ENCODE results near the gene KCTD21.
"Not testable (repeated sequence)": the region's sequence is repeated elsewhere in the genome, so short reads cannot be mapped to it uniquely, and the experiment has no call there.

KCTD21 gene

GRCh38 chr11:78222726-78223125 lies 34.3 kb upstream of the KCTD21 start:
- H3K4me3 Mint-ChIP-seq, H3K27me3 Mint-ChIP-seq, ATAC-seq, H3K27ac Mint-ChIP-seq, H3K9me3 Mint-ChIP-seq: not testable (repeated sequence)
- H3K4me1 Mint-ChIP-seq: peaks cover 33% of the 10 kb centered on the region
- DNase-seq: peak in 1 of 2 donors; percentile 5

GRCh38 chr11:78221396-78222315 lies 33.2 kb upstream of the KCTD21 start:
- DNase-seq: no peak
- no peak for ATAC-seq
- Mint-ChIP-seq H3K27me3 (no peaks in the 10 kb centered on the region), H3K4me1 (peaks cover 29% of the 10 kb centered on the region), H3K9me3 (no peaks in the 10 kb centered on the region), H3K27ac (no peak overlapping the region), H3K4me3 (no peak overlapping the region)

- DNase-seq: peak in 1 of 2 donors; percentile 6
- no peak for ATAC-seq
- peak overlapping the region; percentile 82 to 91 for H3K27ac Mint-ChIP-seq
Measured at GRCh38 chr11:78220218-78221157, 32.1 kb upstream of the KCTD21 start.

GRCh38 chr11:78219493-78220217 lies 31.2 kb upstream of the KCTD21 start:
- H3K27me3 Mint-ChIP-seq: no peaks in the 10 kb centered on the region
- H3K9me3 Mint-ChIP-seq: no peaks in the 10 kb centered on the region
- peaks cover 28% of the 10 kb centered on the region for H3K4me1 Mint-ChIP-seq
- peak overlapping the region in 1 of 2 donors; percentile 82 for H3K27ac Mint-ChIP-seq
- no peak overlapping the region for H3K4me3 Mint-ChIP-seq
- DNase-seq (peak in 1 of 2 donors; percentile 2), ATAC-seq (no peak)

More at GRCh38 chr11:78220218-78221157, 32.1 kb upstream of the KCTD21 start:
- H3K4me3 Mint-ChIP-seq: no peak overlapping the region
- no peaks in the 10 kb centered on the region for H3K9me3 Mint-ChIP-seq
- H3K27me3 Mint-ChIP-seq: no peaks in the 10 kb centered on the region
- peaks cover 28% of the 10 kb centered on the region for H3K4me1 Mint-ChIP-seq

GRCh38 chr11:78218707-78219492 lies 30.5 kb upstream of the KCTD21 start:
- no peak for ATAC-seq
- Mint-ChIP-seq H3K27ac (peak overlapping the region in 1 of 2 donors; percentile 89), H3K4me3 (no peak overlapping the region), H3K9me3 (no peaks in the 10 kb centered on the region), H3K4me1 (peaks cover 28% of the 10 kb centered on the region), H3K27me3 (no peaks in the 10 kb centered on the region)
- peak in 1 of 2 donors; percentile 6 for DNase-seq

GRCh38 chr11:78217650-78218541 lies 29.5 kb upstream of the KCTD21 start:
- no peak overlapping the region for H3K4me3 Mint-ChIP-seq
- peaks cover 22% of the 10 kb centered on the region for H3K4me1 Mint-ChIP-seq
- H3K9me3 Mint-ChIP-seq: no peaks in the 10 kb centered on the region
- H3K27me3 Mint-ChIP-seq: no peaks in the 10 kb centered on the region
- DNase-seq (peak in 1 of 2 donors; percentile 6), ATAC-seq (peak; percentile 8)
- peak overlapping the region in 1 of 2 donors; percentile 89 for H3K27ac Mint-ChIP-seq

GRCh38 chr11:78216571-78217287 lies 28.3 kb upstream of the KCTD21 start:
- Mint-ChIP-seq H3K4me1 (peaks cover 22% of the 10 kb centered on the region), H3K27ac (no peak overlapping the region), H3K9me3 (no peaks in the 10 kb centered on the region)

GRCh38 chr11:78216021-78216420 lies 27.6 kb upstream of the KCTD21 start:
- Mint-ChIP-seq H3K4me3 (no peak overlapping the region), H3K4me1 (peaks cover 20% of the 10 kb centered on the region), H3K27ac (no peak overlapping the region), H3K9me3 (no peaks in the 10 kb centered on the region), H3K27me3 (no peaks in the 10 kb centered on the region)
- no peak for ATAC-seq
- DNase-seq: no peak

More at GRCh38 chr11:78216571-78217287, 28.3 kb upstream of the KCTD21 start:
- no peak for ATAC-seq
- Mint-ChIP-seq H3K4me3 (no peak overlapping the region), H3K27me3 (no peaks in the 10 kb centered on the region)
- DNase-seq: no peak

- DNase-seq (no peak), ATAC-seq (no peak)
- Mint-ChIP-seq H3K4me1 (peaks cover 7% of the 10 kb centered on the region), H3K4me3 (no peak overlapping the region), H3K27me3 (no peaks in the 10 kb centered on the region), H3K27ac (no peak overlapping the region), H3K9me3 (no peaks in the 10 kb centered on the region)
Measured at GRCh38 chr11:78214331-78215194, 26.1 kb upstream of the KCTD21 start.

- H3K9me3 Mint-ChIP-seq: no peaks in the 10 kb centered on the region
- ATAC-seq (no peak), DNase-seq (no peak)
- no peaks in the 10 kb centered on the region for H3K27me3 Mint-ChIP-seq
- peaks cover 7% of the 10 kb centered on the region for H3K4me1 Mint-ChIP-seq
- H3K27ac Mint-ChIP-seq: no peak overlapping the region
- no peak overlapping the region for H3K4me3 Mint-ChIP-seq
Measured at GRCh38 chr11:78213526-78214330, 25.3 kb upstream of the KCTD21 start.

- no peak for DNase-seq
- Mint-ChIP-seq H3K9me3 (no peaks in the 10 kb centered on the region), H3K27me3 (no peaks in the 10 kb centered on the region), H3K4me1 (peaks cover 7% of the 10 kb centered on the region), H3K27ac (no peak overlapping the region), H3K4me3 (no peak overlapping the region)
- ATAC-seq: no peak
Measured at GRCh38 chr11:78212586-78213371, 24.4 kb upstream of the KCTD21 start.

Measured in stimulated activated naive CD8-positive, alpha-beta T cell treated with anti-CD3 and anti-CD28 coated beads, Interleukin-15, amount 100 ng/mL, for 72 hours (primary cell).